ENCODE results near the gene RFNG.

RFNG gene

DNA sequence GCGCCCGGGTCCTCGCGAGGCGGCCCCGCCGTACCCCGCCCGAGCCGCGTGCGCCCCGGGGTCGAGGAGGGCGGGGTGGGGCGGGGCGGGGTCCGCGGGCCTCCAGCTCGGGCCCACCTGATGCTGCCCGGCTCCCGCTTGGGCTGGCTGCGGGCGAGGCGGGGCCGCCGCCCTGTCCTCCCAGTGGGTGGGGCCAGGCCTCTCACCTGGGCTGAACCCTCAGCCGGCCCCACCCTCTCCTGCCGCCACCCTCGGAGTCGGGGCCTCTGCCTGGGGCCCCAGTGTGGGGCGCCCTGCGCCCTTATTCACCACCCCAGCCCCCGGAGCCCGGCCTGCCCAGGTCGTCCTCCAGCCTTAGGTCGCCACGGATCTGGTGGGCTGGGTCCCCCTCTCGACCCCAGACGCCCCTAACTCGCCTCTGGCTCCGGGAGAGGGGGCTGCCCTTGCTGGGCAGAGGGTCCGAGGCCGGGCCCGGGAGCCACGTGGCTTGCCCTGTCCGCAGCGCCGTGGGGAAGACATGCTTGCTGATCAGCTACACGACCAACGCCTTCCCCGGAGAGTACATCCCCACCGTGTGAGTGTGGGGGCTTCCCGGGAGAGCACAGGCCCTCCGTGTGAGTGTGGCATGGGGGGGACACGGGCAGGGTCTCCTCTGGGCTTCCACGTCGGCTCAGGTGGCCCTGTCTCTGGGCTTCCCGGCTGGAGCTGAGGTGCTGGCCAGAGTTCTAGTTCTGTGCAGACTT, 19.6 kb downstream of the RFNG start:
- peak; percentile 60 for DNase-seq (ENCODE audit: low read depth)
- peak overlapping the region; percentile 50 for H3K4me3 ChIP-seq (ENCODE audit: low read length)
- TF ChIP-seq, protein P1, sequence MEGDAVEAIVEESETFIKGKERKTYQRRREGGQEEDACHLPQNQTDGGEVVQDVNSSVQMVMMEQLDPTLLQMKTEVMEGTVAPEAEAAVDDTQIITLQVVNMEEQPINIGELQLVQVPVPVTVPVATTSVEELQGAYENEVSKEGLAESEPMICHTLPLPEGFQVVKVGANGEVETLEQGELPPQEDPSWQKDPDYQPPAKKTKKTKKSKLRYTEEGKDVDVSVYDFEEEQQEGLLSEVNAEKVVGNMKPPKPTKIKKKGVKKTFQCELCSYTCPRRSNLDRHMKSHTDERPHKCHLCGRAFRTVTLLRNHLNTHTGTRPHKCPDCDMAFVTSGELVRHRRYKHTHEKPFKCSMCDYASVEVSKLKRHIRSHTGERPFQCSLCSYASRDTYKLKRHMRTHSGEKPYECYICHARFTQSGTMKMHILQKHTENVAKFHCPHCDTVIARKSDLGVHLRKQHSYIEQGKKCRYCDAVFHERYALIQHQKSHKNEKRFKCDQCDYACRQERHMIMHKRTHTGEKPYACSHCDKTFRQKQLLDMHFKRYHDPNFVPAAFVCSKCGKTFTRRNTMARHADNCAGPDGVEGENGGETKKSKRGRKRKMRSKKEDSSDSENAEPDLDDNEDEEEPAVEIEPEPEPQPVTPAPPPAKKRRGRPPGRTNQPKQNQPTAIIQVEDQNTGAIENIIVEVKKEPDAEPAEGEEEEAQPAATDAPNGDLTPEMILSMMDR (IDR thresholded peaks at IDR 0.05; ENCODE audit: insufficient read depth, low read depth, low read length, missing control alignments) = no peak

DNA sequence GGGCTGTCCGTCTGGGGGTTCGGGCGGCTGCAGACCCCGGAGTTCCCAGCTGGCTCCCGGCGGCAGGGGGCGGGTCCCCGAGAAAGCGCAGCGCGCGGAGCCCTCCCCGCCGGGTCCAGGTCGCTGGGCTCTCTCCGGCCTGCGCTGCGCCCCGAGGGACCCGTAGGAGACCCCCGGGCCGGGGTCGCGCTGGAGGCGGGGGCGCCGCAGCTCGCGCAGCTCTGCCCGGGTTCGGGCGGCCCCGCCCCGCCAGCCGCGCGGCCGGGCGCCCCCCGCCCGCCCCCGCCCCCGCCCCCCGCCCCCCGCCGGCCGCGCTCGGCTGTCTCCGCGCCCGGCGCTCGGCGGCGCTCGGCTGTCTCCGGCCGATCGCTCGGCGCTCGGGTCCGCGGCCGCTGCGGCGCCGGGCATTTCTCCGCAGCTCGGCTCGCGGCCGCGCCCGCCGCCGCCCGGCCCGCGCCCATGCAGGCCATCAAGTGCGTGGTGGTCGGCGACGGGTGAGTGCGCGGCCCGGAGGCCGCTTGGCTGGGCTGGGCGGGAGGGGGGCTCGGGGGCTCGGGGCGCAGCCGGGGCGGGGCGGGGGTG, 20.2 kb downstream of the RFNG start, which contains the start of gene RAC3:
Gene RAC3, plus strand, starts transcription at position 376 of the 582 bp plus-strand sequence. Its CDS starts 84 bp downstream, at position 460.
- TF ChIP-seq, protein P1 (IDR thresholded peaks at IDR 0.05; ENCODE audit: insufficient read depth, low read depth, low read length, missing control alignments) = no peak
- DNase-seq (ENCODE audit: low read depth) = peak; percentile 38
- H3K4me3 ChIP-seq (ENCODE audit: low read length) = peak within 1 kb of the TSS; percentile 50

DNA sequence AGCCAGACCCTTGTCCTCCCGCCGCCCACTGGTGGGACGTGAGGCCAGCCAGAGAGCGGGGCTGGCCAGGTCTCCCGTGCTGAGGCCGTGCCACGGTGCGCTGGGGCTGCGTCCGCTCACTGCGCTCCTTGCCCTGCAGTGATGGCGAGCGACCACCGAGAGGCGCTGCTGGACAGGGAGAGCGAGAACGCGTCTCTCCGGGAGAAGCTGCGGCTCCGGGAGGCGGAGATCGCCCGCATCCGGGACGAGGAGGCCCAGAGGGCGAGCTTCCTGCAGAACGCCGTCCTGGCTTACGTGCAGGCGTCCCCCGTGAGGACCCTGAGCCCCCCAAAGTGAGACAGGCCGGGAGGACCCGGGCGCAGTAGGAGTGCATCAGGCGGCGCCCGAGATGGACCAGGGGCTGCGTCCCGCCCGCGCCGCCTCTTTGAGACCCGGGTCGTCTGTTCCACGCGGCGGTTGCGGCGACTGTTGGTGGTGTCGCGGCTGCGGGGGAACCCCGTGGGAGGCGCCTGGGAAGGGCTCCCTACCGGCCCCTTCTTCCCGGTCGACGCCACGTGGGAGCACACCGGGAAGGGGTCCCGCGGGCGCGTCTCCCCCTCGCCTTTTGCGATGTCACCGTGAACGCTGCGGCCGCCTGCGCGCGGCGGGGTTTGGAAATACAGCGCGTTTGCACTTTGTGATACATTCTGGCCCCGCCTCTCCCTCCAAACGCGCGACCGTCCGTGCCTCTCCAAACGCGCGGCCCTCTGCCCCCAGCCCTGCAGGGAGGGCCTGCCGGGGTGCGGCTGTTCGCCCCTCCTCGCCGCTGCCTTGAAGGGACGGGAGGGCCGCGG, 20.9 kb downstream of the RFNG start:
- H3K4me3 ChIP-seq (ENCODE audit: low read length) = peak overlapping the region; percentile 47
- TF ChIP-seq, protein P1 (IDR thresholded peaks at IDR 0.05; ENCODE audit: insufficient read depth, low read depth, low read length, missing control alignments) = peak; percentile 75
- peak; percentile 91 for DNase-seq (ENCODE audit: low read depth)

DNA sequence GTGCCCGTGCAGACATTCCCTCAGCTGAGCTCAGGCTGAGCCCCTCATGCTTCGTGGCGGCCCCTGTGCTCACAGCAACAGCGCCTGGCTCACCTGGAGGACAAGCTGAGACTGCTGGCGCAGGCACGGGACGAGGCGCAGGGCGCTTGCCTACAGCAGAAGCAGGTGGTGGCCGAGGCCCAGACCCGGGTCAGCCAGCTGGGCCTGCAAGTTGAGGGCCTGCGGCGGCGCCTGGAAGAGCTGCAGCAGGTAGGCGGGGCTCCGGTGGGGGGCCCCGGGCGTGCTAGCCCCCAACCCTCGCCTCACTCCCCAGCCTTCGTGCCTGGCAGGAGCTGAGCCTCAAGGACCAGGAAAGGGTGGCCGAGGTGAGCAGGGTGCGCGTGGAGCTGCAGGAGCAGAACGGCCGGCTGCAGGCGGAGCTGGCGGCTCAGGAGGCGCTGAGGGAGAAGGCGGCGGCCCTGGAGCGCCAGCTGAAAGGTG, 21.6 kb downstream of the RFNG start:
- TF ChIP-seq, protein P1 (IDR thresholded peaks at IDR 0.05; ENCODE audit: insufficient read depth, low read depth, low read length, missing control alignments) = no peak
- H3K4me3 ChIP-seq (ENCODE audit: low read length) = no peak overlapping the region
- DNase-seq (ENCODE audit: low read depth) = no peak

DNA sequence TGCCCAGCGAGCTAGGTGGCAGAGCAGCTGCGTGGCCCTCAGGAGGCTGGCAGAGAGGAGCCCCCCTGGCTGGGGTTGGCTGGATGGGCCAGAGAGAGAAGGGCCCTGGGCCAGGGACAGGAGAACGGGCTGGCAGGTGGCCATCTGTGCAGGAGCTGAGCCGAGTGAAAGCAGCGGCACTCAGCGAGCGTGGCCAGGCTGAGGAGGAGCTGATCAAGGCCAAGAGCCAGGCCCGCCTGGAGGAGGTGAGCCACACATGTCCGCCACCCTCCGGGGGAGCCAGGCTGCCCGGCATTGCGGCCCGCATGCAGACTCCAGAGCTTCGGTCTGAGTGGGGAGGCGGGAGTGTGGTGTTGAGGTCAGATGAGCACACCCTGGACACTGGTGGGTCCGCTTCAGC, 22.2 kb downstream of the RFNG start:
- DNase-seq (ENCODE audit: low read depth) = no peak
- no peak overlapping the region for H3K4me3 ChIP-seq (ENCODE audit: low read length)
- TF ChIP-seq, protein P1 (IDR thresholded peaks at IDR 0.05; ENCODE audit: insufficient read depth, low read depth, low read length, missing control alignments) = no peak

DNA sequence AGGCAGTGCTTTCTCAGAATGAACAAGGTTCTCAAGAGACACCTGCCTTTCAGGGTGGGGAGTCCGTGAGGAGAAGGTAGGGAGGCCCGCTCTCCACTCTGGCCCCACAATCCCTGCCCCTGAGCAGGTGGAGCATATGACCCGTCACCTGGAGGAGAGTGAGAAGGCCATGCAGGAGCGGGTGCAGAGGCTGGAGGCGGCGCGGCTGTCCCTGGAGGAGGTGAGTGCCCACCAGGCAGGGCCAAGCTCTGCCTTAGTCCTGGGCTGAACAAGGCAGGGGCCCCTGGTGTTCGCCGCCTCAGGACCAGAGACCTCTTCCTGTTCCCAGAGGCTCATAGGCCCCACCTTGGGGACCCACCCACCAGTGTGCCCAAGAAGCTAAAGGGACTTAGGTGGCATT, 22.6 kb downstream of the RFNG start:
- DNase-seq (ENCODE audit: low read depth) = no peak
- no peak overlapping the region for H3K4me3 ChIP-seq (ENCODE audit: low read length)
- TF ChIP-seq, protein P1 (IDR thresholded peaks at IDR 0.05; ENCODE audit: insufficient read depth, low read depth, low read length, missing control alignments) = no peak

Data from epithelial cell of esophagus (primary cell).